K562 (cell line): Measurements from ENCODE around the gene FFAR1. TPM values are rescaled to one million over a fixed set of nuclear protein-coding genes. Genes with fewer than 3 reads are reported as not detected.

Source experiments
- ARID2 ChIP-seq: fragments of 450-650 bp; IDR thresholded peaks from 2 replicates; pipeline ENCODE4 v1.6.1; 2017; ENCODE audit warnings: antibody characterized with exemption, mild to moderate bottlenecking
- CBX2 ChIP-seq: fragments of 200-600 bp; sonication (generic); IDR thresholded peaks from one replicate; pipeline ENCODE4 v1.6.1; 2012; ENCODE audit warnings: mild to moderate bottlenecking, low read length, inconsistent platforms; ENCODE audit not compliant: insufficient read depth, poor library complexity, severe bottlenecking
- KDM1A ChIP-seq, 2 experiments: fragments of 450-650 bp; IDR thresholded peaks; 2 replicates each; pipeline ENCODE4 v1.6.1; 2016; ENCODE audit warnings: mild to moderate bottlenecking in 2 of 2
- PHF20 ChIP-seq: fragments of 450-650 bp; IDR thresholded peaks from 2 replicates; pipeline ENCODE4 v1.6.1; 2018; ENCODE audit not compliant: partially characterized antibody
- RBM39 ChIP-seq: fragments of 200-400 bp; formaldehyde crosslinking; optimal IDR thresholded peaks from 2 replicates; pipeline ENCODE3; 2018; ENCODE audit warnings: low read depth, low read length
- XRCC5 ChIP-seq: fragments of 200-400 bp; formaldehyde crosslinking; IDR thresholded peaks from 2 replicates; pipeline ENCODE4 v1.6.1; 2017; ENCODE audit warnings: low read depth, mild to moderate bottlenecking, low read length
- polyA plus RNA-seq, 8 experiments: library from polyadenylated mRNA; depleted of rRNA in 4 of 8; stranded (reverse) in 5 of 8; unstranded in 3 of 8; fragments of >200 nt; fragmentation: Nextera tagmentation in 2 of 8; fragmentation: Illumina TruSeq in 1 of 8; extraction: Ambion mirVana in 2 of 8; extraction: Trizol in 1 of 8; gene quantifications; 2 replicates each; pipeline versions ENCODE4 v1.2.1 to v1.2.3, GENCODE V29; 2011 to 2014; ENCODE audit warnings: inconsistent platforms in 1 of 8, missing spikeins in 1 of 8
- total RNA-seq, 7 experiments: library from RNA; depleted of rRNA in 6 of 7; stranded (reverse); fragments of >200 nt in 6 of 7; fragmentation: Illumina TruSeq in 2 of 7; extraction: Trizol in 2 of 7; gene quantifications; 2 replicates each; pipeline versions ENCODE4 v1.2.1 to v1.2.3, GENCODE V29; 2011 to 2021; ENCODE audit warnings: low replicate concordance in 1 of 7
- TF ChIP-seq, protein P1 (sequence below), 2 experiments: fragments of 450-650 bp; IDR thresholded peaks; 2 replicates each; pipeline ENCODE4 v1.6.1; 2016
- TF ChIP-seq, protein P2 (sequence below): fragments of 250-450 bp; sonication (Bioruptor Pico); IDR thresholded peaks from 2 replicates; pipeline ENCODE4 v1.4.0; 2020
- TF ChIP-seq, protein P3 (sequence below), 3 experiments: fragments of 200-800 bp in 1 of 3; sonication (Bioruptor generic) in 1 of 3; sonication (generic) in 1 of 3; formaldehyde crosslinking in 1 of 3; IDR thresholded peaks; 2 replicates each; pipeline versions ENCODE4 v1.6.1 to v1.8.0; 2016 to 2022; ENCODE audit warnings: mild to moderate bottlenecking in 2 of 3, missing compliant biosample characterization in 2 of 3, missing genetic modification characterization in 2 of 3, missing genetic modification reagents in 1 of 3
- TF ChIP-seq, protein P4 (sequence below): fragments of 450-650 bp; formaldehyde crosslinking; IDR thresholded peaks from 2 replicates; pipeline ENCODE4 v1.4.0; 2022; ENCODE audit warnings: mild to moderate bottlenecking, moderate library complexity
- TF ChIP-seq, protein P5 (sequence below): sonication (generic); formaldehyde crosslinking; IDR thresholded peaks from 2 replicates; pipeline ENCODE4 v1.8.1; 2023; ENCODE audit warnings: mild to moderate bottlenecking, missing genetic modification reagents, moderate library complexity
- TF ChIP-seq, protein P6 (sequence below): fragments of 250-450 bp; sonication (Bioruptor Pico); IDR thresholded peaks from 2 replicates; pipeline ENCODE4 v1.5.0; 2021; ENCODE audit warnings: mild to moderate bottlenecking, borderline replicate concordance

FFAR1 gene
- total and polyA plus RNA-seq, 9 of the 15 experiments (the other 6 are each of a cell fraction or from before 2014, with no cell fraction given) = not detected

DNA sequence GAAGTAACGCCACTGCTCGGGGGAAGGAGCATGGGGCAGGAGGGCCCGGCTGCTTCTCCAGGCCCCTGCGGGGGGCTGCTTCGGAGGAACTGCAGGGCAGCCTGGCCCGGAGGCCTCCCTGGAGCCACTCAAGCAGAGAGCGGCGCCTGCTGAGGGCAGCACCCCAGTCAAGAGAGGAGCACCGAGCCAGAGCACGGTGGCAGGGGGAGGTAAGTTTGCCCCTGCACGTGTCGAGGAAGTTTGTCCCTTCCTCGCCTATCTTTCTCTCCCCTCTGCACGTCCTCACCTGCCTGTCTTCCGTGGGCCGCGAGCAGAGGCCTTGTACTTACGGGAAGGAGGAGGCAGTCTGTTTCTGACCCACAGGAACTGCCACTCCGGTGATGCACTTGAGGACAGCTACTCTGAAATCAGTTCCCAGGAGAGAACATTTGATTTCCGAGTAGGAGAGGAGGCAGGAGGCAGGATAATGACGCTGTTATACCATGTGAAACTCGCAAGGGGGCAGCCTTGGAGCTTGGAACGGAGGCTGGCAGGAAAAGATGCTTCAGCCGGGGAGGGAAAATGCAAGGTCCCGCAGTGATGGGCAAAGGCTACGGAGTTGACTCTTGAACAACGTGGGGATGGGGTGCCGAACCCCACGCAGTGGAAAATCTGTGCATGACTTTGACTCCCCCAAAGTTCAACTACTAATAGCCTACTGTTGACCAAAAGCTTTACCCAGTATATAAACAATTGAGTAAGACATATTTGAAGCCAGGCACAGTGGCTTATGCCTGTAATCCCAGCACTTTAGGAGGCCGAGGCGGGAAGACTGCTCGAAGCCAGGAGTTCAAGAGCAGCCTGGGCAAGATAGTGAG lies 5.0 kb downstream of the FFAR1 start (continued):
- TF ChIP-seq, protein P1, sequence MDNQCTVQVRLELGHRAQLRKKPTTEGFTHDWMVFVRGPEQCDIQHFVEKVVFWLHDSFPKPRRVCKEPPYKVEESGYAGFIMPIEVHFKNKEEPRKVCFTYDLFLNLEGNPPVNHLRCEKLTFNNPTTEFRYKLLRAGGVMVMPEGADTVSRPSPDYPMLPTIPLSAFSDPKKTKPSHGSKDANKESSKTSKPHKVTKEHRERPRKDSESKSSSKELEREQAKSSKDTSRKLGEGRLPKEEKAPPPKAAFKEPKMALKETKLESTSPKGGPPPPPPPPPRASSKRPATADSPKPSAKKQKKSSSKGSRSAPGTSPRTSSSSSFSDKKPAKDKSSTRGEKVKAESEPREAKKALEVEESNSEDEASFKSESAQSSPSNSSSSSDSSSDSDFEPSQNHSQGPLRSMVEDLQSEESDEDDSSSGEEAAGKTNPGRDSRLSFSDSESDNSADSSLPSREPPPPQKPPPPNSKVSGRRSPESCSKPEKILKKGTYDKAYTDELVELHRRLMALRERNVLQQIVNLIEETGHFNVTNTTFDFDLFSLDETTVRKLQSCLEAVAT (IDR thresholded peaks at IDR 0.05) = peak in 1 of 2 experiments; percentile 24; a peak in 1 of 4 replicates
- TF ChIP-seq RBM39 = peak; percentile 10
- no peak for TF ChIP-seq PHF20
- TF ChIP-seq CBX2 = no peak
- TF ChIP-seq, protein P2, sequence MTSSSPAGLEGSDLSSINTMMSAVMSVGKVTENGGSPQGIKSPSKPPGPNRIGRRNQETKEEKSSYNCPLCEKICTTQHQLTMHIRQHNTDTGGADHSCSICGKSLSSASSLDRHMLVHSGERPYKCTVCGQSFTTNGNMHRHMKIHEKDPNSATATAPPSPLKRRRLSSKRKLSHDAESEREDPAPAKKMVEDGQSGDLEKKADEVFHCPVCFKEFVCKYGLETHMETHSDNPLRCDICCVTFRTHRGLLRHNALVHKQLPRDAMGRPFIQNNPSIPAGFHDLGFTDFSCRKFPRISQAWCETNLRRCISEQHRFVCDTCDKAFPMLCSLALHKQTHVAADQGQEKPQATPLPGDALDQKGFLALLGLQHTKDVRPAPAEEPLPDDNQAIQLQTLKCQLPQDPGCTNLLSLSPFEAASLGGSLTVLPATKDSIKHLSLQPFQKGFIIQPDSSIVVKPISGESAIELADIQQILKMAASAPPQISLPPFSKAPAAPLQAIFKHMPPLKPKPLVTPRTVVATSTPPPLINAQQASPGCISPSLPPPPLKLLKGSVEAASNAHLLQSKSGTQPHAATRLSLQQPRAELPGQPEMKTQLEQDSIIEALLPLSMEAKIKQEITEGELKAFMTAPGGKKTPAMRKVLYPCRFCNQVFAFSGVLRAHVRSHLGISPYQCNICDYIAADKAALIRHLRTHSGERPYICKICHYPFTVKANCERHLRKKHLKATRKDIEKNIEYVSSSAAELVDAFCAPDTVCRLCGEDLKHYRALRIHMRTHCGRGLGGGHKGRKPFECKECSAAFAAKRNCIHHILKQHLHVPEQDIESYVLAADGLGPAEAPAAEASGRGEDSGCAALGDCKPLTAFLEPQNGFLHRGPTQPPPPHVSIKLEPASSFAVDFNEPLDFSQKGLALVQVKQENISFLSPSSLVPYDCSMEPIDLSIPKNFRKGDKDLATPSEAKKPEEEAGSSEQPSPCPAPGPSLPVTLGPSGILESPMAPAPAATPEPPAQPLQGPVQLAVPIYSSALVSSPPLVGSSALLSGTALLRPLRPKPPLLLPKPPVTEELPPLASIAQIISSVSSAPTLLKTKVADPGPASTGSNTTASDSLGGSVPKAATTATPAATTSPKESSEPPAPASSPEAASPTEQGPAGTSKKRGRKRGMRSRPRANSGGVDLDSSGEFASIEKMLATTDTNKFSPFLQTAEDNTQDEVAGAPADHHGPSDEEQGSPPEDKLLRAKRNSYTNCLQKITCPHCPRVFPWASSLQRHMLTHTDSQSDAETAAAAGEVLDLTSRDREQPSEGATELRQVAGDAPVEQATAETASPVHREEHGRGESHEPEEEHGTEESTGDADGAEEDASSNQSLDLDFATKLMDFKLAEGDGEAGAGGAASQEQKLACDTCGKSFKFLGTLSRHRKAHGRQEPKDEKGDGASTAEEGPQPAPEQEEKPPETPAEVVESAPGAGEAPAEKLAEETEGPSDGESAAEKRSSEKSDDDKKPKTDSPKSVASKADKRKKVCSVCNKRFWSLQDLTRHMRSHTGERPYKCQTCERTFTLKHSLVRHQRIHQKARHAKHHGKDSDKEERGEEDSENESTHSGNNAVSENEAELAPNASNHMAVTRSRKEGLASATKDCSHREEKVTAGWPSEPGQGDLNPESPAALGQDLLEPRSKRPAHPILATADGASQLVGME (CRISPR knock-in tag) = peak; percentile 83; the same call in 1 of the 2 replicates
- peak; percentile 86 for TF ChIP-seq ARID2
- TF ChIP-seq, protein P3, sequence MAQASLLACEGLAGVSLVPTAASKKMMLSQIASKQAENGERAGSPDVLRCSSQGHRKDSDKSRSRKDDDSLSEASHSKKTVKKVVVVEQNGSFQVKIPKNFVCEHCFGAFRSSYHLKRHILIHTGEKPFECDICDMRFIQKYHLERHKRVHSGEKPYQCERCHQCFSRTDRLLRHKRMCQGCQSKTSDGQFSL (CRISPR knock-in tag; IDR thresholded peaks at IDR 0.05) = no peak
- TF ChIP-seq, protein P3 (tag; IDR thresholded peaks at IDR 0.05) = no peak
- TF ChIP-seq, protein P4, sequence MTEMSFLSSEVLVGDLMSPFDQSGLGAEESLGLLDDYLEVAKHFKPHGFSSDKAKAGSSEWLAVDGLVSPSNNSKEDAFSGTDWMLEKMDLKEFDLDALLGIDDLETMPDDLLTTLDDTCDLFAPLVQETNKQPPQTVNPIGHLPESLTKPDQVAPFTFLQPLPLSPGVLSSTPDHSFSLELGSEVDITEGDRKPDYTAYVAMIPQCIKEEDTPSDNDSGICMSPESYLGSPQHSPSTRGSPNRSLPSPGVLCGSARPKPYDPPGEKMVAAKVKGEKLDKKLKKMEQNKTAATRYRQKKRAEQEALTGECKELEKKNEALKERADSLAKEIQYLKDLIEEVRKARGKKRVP (CRISPR knock-in tag) = no peak
- TF ChIP-seq, protein P5, sequence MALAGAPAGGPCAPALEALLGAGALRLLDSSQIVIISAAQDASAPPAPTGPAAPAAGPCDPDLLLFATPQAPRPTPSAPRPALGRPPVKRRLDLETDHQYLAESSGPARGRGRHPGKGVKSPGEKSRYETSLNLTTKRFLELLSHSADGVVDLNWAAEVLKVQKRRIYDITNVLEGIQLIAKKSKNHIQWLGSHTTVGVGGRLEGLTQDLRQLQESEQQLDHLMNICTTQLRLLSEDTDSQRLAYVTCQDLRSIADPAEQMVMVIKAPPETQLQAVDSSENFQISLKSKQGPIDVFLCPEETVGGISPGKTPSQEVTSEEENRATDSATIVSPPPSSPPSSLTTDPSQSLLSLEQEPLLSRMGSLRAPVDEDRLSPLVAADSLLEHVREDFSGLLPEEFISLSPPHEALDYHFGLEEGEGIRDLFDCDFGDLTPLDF (CRISPR knock-in tag) = no peak
- peak; percentile 77 to 82 for TF ChIP-seq KDM1A (IDR thresholded peaks at IDR 0.05)
- TF ChIP-seq, protein P6, sequence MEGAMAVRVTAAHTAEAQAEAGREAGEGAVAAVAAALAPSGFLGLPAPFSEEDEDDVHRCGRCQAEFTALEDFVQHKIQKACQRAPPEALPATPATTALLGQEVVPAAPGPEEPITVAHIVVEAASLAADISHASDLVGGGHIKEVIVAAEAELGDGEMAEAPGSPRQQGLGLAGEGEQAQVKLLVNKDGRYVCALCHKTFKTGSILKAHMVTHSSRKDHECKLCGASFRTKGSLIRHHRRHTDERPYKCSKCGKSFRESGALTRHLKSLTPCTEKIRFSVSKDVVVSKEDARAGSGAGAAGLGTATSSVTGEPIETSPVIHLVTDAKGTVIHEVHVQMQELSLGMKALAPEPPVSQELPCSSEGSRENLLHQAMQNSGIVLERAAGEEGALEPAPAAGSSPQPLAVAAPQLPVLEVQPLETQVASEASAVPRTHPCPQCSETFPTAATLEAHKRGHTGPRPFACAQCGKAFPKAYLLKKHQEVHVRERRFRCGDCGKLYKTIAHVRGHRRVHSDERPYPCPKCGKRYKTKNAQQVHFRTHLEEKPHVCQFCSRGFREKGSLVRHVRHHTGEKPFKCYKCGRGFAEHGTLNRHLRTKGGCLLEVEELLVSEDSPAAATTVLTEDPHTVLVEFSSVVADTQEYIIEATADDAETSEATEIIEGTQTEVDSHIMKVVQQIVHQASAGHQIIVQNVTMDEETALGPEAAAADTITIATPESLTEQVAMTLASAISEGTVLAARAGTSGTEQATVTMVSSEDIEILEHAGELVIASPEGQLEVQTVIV (CRISPR knock-in tag) = no peak
- TF ChIP-seq XRCC5 = peak; percentile 77; the same call in 1 of the 2 replicates
